ENCODE data around the gene CRADD. TPM values are rescaled to one million over a fixed set of nuclear protein-coding genes. Genes with fewer than 3 reads are reported as not detected.

CRADD gene
- total RNA-seq, 1 donor from 2014 or later = 41.2 TPM

GRCh38 chr12:93876360-93876759 lies 199.2 kb downstream of the CRADD start:
- Mint-ChIP-seq H3K27me3 (ENCODE audit: insufficient read depth, low read depth) (peaks cover 2% of the 10 kb centered on the region), H3K4me3 (no peak overlapping the region), H3K27ac (no peak overlapping the region), H3K4me1 (no peaks in the 10 kb centered on the region), H3K9me3 (peaks cover 38% of the 10 kb centered on the region), H3K36me3 (peaks cover 2% of the 10 kb centered on the region)
- Histone ChIP-seq H3K27me3 (no peaks in the 10 kb centered on the region), H3K4me1 (no peaks in the 10 kb centered on the region), H3K9me3 (ENCODE audit: low read depth) (peaks cover 9% of the 10 kb centered on the region), H4K20me1 (ENCODE audit: low read depth) (no peaks in the 10 kb centered on the region), H3K36me3 (no peaks in the 10 kb centered on the region), H3K9ac (no peak overlapping the region), H3F3A (ENCODE audit: low read depth) (no peaks in the 10 kb centered on the region), H3K4me2 (no peak overlapping the region), H3K79me2 (ENCODE audit: low read depth) (no peaks in the 10 kb centered on the region), H3K27ac (no peak overlapping the region), H3K4me3 (no peak overlapping the region), H2AFZ (replicated peaks) (no peak overlapping the region)
- no peak for DNase-seq (ENCODE audit: low spot score)
- TF ChIP-seq EZH2 (IDR thresholded peaks at IDR 0.05) (no peak), EZH2phosphoT487 (IDR thresholded peaks at IDR 0.05) (no peak), CTCF (IDR thresholded peaks at IDR 0.05) (no peak)

DNA sequence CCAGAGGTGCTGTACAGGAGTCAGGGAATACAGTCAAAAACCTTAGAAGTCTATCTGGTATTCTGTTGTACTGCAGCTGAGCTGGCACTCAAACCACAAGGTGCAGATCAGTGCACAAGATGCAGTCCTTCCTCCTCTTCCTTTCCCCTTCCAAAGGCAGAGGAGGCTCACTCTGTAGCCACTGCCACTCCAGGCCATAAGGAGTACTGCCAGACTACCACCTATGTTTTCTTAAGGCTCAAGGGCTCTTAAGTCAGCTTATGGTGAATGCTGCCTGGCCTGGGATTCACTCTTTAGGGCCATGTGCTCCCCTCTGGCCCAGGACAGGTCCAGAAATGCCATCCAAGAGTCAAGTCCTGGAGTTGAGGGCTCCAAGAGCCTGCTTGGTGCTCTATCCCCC lies 200.3 kb downstream of the CRADD start:
- no peaks in the 10 kb centered on the region for H3K36me3 ChIP-seq
- no peak overlapping the region for H3K9ac ChIP-seq
- no peaks in the 10 kb centered on the region for H3K79me2 ChIP-seq (ENCODE audit: low read depth)
- TF ChIP-seq EZH2phosphoT487 (IDR thresholded peaks at IDR 0.05) = no peak
- TF ChIP-seq CTCF (IDR thresholded peaks at IDR 0.05) = no peak
- no peak for TF ChIP-seq EZH2 (IDR thresholded peaks at IDR 0.05)
- Mint-ChIP-seq H3K4me3 (no peak overlapping the region), H3K9me3 (peaks cover 34% of the 10 kb centered on the region), H3K27ac (no peak overlapping the region), H3K27me3 (ENCODE audit: insufficient read depth, low read depth) (peaks cover 2% of the 10 kb centered on the region), H3K36me3 (peaks cover 2% of the 10 kb centered on the region), H3K4me1 (no peaks in the 10 kb centered on the region)
- H3K9me3 ChIP-seq (ENCODE audit: low read depth) = peaks cover 5% of the 10 kb centered on the region
- no peaks in the 10 kb centered on the region for H3F3A ChIP-seq (ENCODE audit: low read depth)
- H3K4me2 ChIP-seq = no peak overlapping the region
- no peak for DNase-seq (ENCODE audit: low spot score)
- no peak overlapping the region for H3K4me3 ChIP-seq
- H3K27me3 ChIP-seq = no peaks in the 10 kb centered on the region
- H4K20me1 ChIP-seq (ENCODE audit: low read depth) = no peaks in the 10 kb centered on the region
- H3K27ac ChIP-seq = no peak overlapping the region
- H3K4me1 ChIP-seq = no peaks in the 10 kb centered on the region
- H2AFZ ChIP-seq (replicated peaks) = no peak overlapping the region

GRCh38 chr12:93879476-93880421 lies 202.6 kb downstream of the CRADD start:
- H3K9me3 ChIP-seq (ENCODE audit: low read depth) = no peaks in the 10 kb centered on the region
- no peaks in the 10 kb centered on the region for H4K20me1 ChIP-seq (ENCODE audit: low read depth)
- no peaks in the 10 kb centered on the region for H3K36me3 ChIP-seq
- no peaks in the 10 kb centered on the region for H3K4me1 ChIP-seq
- no peaks in the 10 kb centered on the region for H3F3A ChIP-seq (ENCODE audit: low read depth)
- Mint-ChIP-seq H3K4me1 (no peaks in the 10 kb centered on the region), H3K4me3 (no peak overlapping the region), H3K27me3 (ENCODE audit: insufficient read depth, low read depth) (peaks cover 2% of the 10 kb centered on the region), H3K9me3 (peaks cover 15% of the 10 kb centered on the region), H3K27ac (no peak overlapping the region), H3K36me3 (no peaks in the 10 kb centered on the region)
- H3K4me2 ChIP-seq = no peak overlapping the region
- H2AFZ ChIP-seq (replicated peaks) = no peak overlapping the region
- H3K9ac ChIP-seq = no peak overlapping the region
- H3K27me3 ChIP-seq = no peaks in the 10 kb centered on the region
- H3K4me3 ChIP-seq = no peak overlapping the region
- TF ChIP-seq CTCF (IDR thresholded peaks at IDR 0.05) (no peak), EZH2phosphoT487 (IDR thresholded peaks at IDR 0.05) (no peak), EZH2 (IDR thresholded peaks at IDR 0.05) (no peak)
- no peak for DNase-seq (ENCODE audit: low spot score)
- H3K79me2 ChIP-seq (ENCODE audit: low read depth) = no peaks in the 10 kb centered on the region
- no peak overlapping the region for H3K27ac ChIP-seq
